Skeletal muscle satellite cell (primary cell): ENCODE data around the gene TADA2B.

Experiments used
- H3K27me3 ChIP-seq: 2 replicates; pipeline ENCODE4 v1.7.0; 2013; ENCODE audit warnings: low read length; ENCODE audit not compliant: control insufficient read depth, insufficient read depth
- H3K36me3 ChIP-seq: 2 replicates; pipeline ENCODE4 v1.7.0; 2013; ENCODE audit warnings: mild to moderate bottlenecking, control low read depth, low read length; ENCODE audit not compliant: insufficient read depth
- H3K4me1 ChIP-seq: 2 replicates; pipeline ENCODE4 v1.7.0; 2013; ENCODE audit warnings: low read length; ENCODE audit not compliant: control insufficient read depth, insufficient read depth
- H3K4me2 ChIP-seq: 2 replicates; pipeline ENCODE4 v1.7.0; 2013; ENCODE audit warnings: mild to moderate bottlenecking, low read length
- H3K4me3 ChIP-seq: 2 replicates; pipeline ENCODE4 v1.7.0; 2013; ENCODE audit warnings: low read length
- H3K9ac ChIP-seq: 2 replicates; pipeline ENCODE4 v1.7.0; 2013; ENCODE audit warnings: mild to moderate bottlenecking, low read depth, low read length, moderate library complexity
- H3K9me3 ChIP-seq: replicated peaks from 2 replicates; pipeline ENCODE4 v1.7.0; 2013; ENCODE audit warnings: mild to moderate bottlenecking, control low read depth, low read length

TADA2B gene

GRCh38 chr4:7051905-7052304, 8.7 kb downstream of the TADA2B start:
- H3K27me3 ChIP-seq, result no peaks in the 10 kb centered on the region
- H3K4me2 ChIP-seq, result no peak overlapping the region
- H3K4me1 ChIP-seq, result peaks cover 23% of the 10 kb centered on the region
- no peaks in the 10 kb centered on the region for H3K9me3 ChIP-seq
- no peak overlapping the region for H3K4me3 ChIP-seq
- peaks cover 33% of the 10 kb centered on the region for H3K36me3 ChIP-seq
- no peak overlapping the region for H3K9ac ChIP-seq

GRCh38 chr4:7052313-7052712, 9.1 kb downstream of the TADA2B start:
- Histone ChIP-seq H3K4me3 (no peak overlapping the region), H3K27me3 (no peaks in the 10 kb centered on the region), H3K9ac (no peak overlapping the region), H3K4me2 (no peak overlapping the region), H3K4me1 (peaks cover 21% of the 10 kb centered on the region), H3K36me3 (peaks cover 36% of the 10 kb centered on the region), H3K9me3 (no peaks in the 10 kb centered on the region)

GRCh38 chr4:7052923-7053715, 9.9 kb downstream of the TADA2B start:
- H3K27me3 ChIP-seq, result no peaks in the 10 kb centered on the region
- peaks cover 39% of the 10 kb centered on the region for H3K36me3 ChIP-seq
- H3K4me3 ChIP-seq, result no peak overlapping the region
- no peak overlapping the region for H3K9ac ChIP-seq
- no peaks in the 10 kb centered on the region for H3K9me3 ChIP-seq
- no peak overlapping the region for H3K4me2 ChIP-seq
- H3K4me1 ChIP-seq, result peaks cover 21% of the 10 kb centered on the region

- Histone ChIP-seq H3K36me3 (peaks cover 49% of the 10 kb centered on the region), H3K4me3 (no peak overlapping the region), H3K4me1 (peaks cover 21% of the 10 kb centered on the region), H3K4me2 (no peak overlapping the region), H3K9me3 (no peaks in the 10 kb centered on the region), H3K9ac (no peak overlapping the region), H3K27me3 (no peaks in the 10 kb centered on the region)
Measured at GRCh38 chr4:7054106-7054880, 11.1 kb downstream of the TADA2B start.

GRCh38 chr4:7055111-7055989, 12.2 kb downstream of the TADA2B start:
- Histone ChIP-seq H3K9ac (no peak overlapping the region), H3K36me3 (peaks cover 60% of the 10 kb centered on the region), H3K4me1 (peaks cover 21% of the 10 kb centered on the region), H3K9me3 (no peaks in the 10 kb centered on the region), H3K4me3 (no peak overlapping the region), H3K4me2 (peak overlapping the region; percentile 9), H3K27me3 (no peaks in the 10 kb centered on the region)

- no peak overlapping the region for H3K9ac ChIP-seq
- no peaks in the 10 kb centered on the region for H3K27me3 ChIP-seq
- H3K4me3 ChIP-seq, result no peak overlapping the region
- peaks cover 21% of the 10 kb centered on the region for H3K4me1 ChIP-seq
- no peaks in the 10 kb centered on the region for H3K9me3 ChIP-seq
- no peak overlapping the region for H3K4me2 ChIP-seq
- H3K36me3 ChIP-seq, result peaks cover 64% of the 10 kb centered on the region
Measured at GRCh38 chr4:7055990-7056325, 12.8 kb downstream of the TADA2B start.

- peaks cover 82% of the 10 kb centered on the region for H3K36me3 ChIP-seq
- H3K4me1 ChIP-seq, result peaks cover 13% of the 10 kb centered on the region
- H3K9me3 ChIP-seq, result no peaks in the 10 kb centered on the region
Measured at GRCh38 chr4:7058792-7059191, 15.6 kb downstream of the TADA2B start.

GRCh38 chr4:7059662-7060061, 16.5 kb downstream of the TADA2B start:
- H3K9me3 ChIP-seq, result no peaks in the 10 kb centered on the region
- peaks cover 10% of the 10 kb centered on the region for H3K4me1 ChIP-seq
- H3K4me2 ChIP-seq, result no peak overlapping the region
- no peak overlapping the region for H3K9ac ChIP-seq
- no peak overlapping the region for H3K4me3 ChIP-seq
- no peaks in the 10 kb centered on the region for H3K27me3 ChIP-seq
- H3K36me3 ChIP-seq, result peaks cover 77% of the 10 kb centered on the region

More at GRCh38 chr4:7058792-7059191, 15.6 kb downstream of the TADA2B start:
- no peaks in the 10 kb centered on the region for H3K27me3 ChIP-seq
- H3K4me3 ChIP-seq, result no peak overlapping the region
- no peak overlapping the region for H3K9ac ChIP-seq
- H3K4me2 ChIP-seq, result no peak overlapping the region

- Histone ChIP-seq H3K9me3 (no peaks in the 10 kb centered on the region), H3K9ac (no peak overlapping the region), H3K4me2 (no peak overlapping the region), H3K4me1 (peaks cover 1% of the 10 kb centered on the region), H3K27me3 (no peaks in the 10 kb centered on the region), H3K4me3 (no peak overlapping the region), H3K36me3 (peaks cover 76% of the 10 kb centered on the region)
Measured at GRCh38 chr4:7060346-7061150, 17.4 kb downstream of the TADA2B start.

- Histone ChIP-seq H3K36me3 (peaks cover 63% of the 10 kb centered on the region), H3K4me2 (no peak overlapping the region), H3K4me1 (peaks cover 5% of the 10 kb centered on the region), H3K4me3 (no peak overlapping the region), H3K9me3 (no peaks in the 10 kb centered on the region), H3K27me3 (no peaks in the 10 kb centered on the region), H3K9ac (no peak overlapping the region)
Measured at GRCh38 chr4:7061815-7062214, 18.6 kb downstream of the TADA2B start.
